OCI-LY3 (cell line): Measurements from ENCODE around the gene COA3.

Experiments
- H2AFZ ChIP-seq: fragments of 200-600, 300-600 bp; shearing (Covaris generic); 2 replicates; pipeline ENCODE4 v1.6.0; 2014; ENCODE audit warnings: antibody characterized with exemption, low read depth, low read length
- H3K27ac ChIP-seq: fragments of 200-600, 300-600 bp; sonication (generic); 2 replicates; pipeline ENCODE4 v1.5.1; 2014; ENCODE audit warnings: mild to moderate bottlenecking, low read length, moderate library complexity, mixed read lengths
- H3K27me3 ChIP-seq: fragments of 200-600, 300-600 bp; sonication (generic); 2 replicates; pipeline ENCODE4 v1.6.1; 2014; ENCODE audit warnings: low read depth, low read length, mixed read lengths
- H3K36me3 ChIP-seq: fragments of 200-600, 300-600 bp; sonication (generic); replicated peaks from 2 replicates; pipeline ENCODE3; 2014; ENCODE audit warnings: low read depth, low read length, mixed read lengths
- H3K4me1 ChIP-seq: fragments of 300-600, 200-600 bp; sonication (generic); 2 replicates; pipeline ENCODE4 v1.6.1; 2014; ENCODE audit warnings: low read length, mixed read lengths
- H3K4me2 ChIP-seq: fragments of 200-600, 300-600 bp; sonication (generic); 2 replicates; pipeline ENCODE4 v1.6.1; 2014; ENCODE audit warnings: low read length, mixed read lengths
- H3K4me3 ChIP-seq: fragments of 300-600, 200-600 bp; sonication (generic); 2 replicates; pipeline ENCODE4 v1.5.1; 2014; ENCODE audit warnings: antibody characterized with exemption, mild to moderate bottlenecking, low read length, moderate library complexity
- H3K79me2 ChIP-seq: fragments of 300-600, 200-600 bp; shearing (Covaris generic); 2 replicates; pipeline ENCODE4 v1.6.1; 2014; ENCODE audit warnings: mild to moderate bottlenecking, low read length, mixed read lengths
- H3K9ac ChIP-seq: fragments of 300-600, 200-600 bp; shearing (Covaris generic); 2 replicates; pipeline ENCODE4 v1.6.0; 2014; ENCODE audit warnings: mild to moderate bottlenecking, low read length, moderate library complexity
- H3K9me3 ChIP-seq: fragments of 200-600, 300-600 bp; shearing (Covaris generic); 2 replicates; pipeline ENCODE4 v1.6.1; 2014; ENCODE audit warnings: low read length, mixed read lengths; ENCODE audit not compliant: insufficient read depth
- H4K20me1 ChIP-seq: fragments of 200-600, 300-600 bp; sonication (generic); 2 replicates; pipeline ENCODE4 v1.6.1; 2016; ENCODE audit warnings: low read length, mixed read lengths; ENCODE audit not compliant: insufficient read depth
- EZH2phosphoT487 ChIP-seq: fragments of 200-600 bp; shearing (Covaris generic); IDR thresholded peaks from 2 replicates; pipeline ENCODE4 v1.6.1; 2018; ENCODE audit warnings: antibody characterized with exemption, mixed run types, low read depth
- TF ChIP-seq, protein P1 (sequence below): fragments of 200-600, 300-600 bp; sonication (generic); IDR thresholded peaks from 2 replicates; pipeline ENCODE4 v1.5.1; 2014; ENCODE audit warnings: antibody characterized with exemption, low read length, low read depth

COA3 gene

DNA sequence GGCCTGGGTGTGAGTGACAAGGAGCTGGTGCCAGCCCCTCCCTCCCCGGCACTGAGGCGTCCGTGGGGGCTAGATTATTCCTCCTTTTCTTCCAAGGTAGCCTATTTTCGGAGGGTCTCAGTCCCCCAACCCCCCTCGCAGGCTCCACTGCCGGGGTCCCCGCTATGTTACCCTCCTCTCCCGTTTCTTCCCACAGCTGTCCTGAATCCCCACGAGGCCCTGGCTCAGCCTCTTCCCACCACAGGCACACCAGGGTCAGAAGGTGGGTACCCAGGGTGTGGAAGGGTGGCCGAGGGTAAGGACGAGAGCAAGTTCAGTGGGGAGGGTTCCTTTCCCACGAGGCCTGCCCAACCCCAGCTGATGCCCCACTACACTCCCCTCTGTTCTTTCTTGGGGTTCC lies 36.9 kb downstream of the COA3 start:
- Histone ChIP-seq H3K4me1 (peaks cover 30% of the 10 kb centered on the region), H3K4me3 (no peak overlapping the region), H3K4me2 (no peak overlapping the region), H3K27me3 (no peaks in the 10 kb centered on the region), H3K36me3 (no peaks in the 10 kb centered on the region), H3K9ac (no peak overlapping the region), H3K79me2 (no peaks in the 10 kb centered on the region), H3K27ac (no peak overlapping the region), H2AFZ (no peak overlapping the region), H4K20me1 (no peaks in the 10 kb centered on the region), H3K9me3 (no peaks in the 10 kb centered on the region)
- no peak for TF ChIP-seq EZH2phosphoT487
- TF ChIP-seq, protein P1, sequence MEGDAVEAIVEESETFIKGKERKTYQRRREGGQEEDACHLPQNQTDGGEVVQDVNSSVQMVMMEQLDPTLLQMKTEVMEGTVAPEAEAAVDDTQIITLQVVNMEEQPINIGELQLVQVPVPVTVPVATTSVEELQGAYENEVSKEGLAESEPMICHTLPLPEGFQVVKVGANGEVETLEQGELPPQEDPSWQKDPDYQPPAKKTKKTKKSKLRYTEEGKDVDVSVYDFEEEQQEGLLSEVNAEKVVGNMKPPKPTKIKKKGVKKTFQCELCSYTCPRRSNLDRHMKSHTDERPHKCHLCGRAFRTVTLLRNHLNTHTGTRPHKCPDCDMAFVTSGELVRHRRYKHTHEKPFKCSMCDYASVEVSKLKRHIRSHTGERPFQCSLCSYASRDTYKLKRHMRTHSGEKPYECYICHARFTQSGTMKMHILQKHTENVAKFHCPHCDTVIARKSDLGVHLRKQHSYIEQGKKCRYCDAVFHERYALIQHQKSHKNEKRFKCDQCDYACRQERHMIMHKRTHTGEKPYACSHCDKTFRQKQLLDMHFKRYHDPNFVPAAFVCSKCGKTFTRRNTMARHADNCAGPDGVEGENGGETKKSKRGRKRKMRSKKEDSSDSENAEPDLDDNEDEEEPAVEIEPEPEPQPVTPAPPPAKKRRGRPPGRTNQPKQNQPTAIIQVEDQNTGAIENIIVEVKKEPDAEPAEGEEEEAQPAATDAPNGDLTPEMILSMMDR = no peak

DNA sequence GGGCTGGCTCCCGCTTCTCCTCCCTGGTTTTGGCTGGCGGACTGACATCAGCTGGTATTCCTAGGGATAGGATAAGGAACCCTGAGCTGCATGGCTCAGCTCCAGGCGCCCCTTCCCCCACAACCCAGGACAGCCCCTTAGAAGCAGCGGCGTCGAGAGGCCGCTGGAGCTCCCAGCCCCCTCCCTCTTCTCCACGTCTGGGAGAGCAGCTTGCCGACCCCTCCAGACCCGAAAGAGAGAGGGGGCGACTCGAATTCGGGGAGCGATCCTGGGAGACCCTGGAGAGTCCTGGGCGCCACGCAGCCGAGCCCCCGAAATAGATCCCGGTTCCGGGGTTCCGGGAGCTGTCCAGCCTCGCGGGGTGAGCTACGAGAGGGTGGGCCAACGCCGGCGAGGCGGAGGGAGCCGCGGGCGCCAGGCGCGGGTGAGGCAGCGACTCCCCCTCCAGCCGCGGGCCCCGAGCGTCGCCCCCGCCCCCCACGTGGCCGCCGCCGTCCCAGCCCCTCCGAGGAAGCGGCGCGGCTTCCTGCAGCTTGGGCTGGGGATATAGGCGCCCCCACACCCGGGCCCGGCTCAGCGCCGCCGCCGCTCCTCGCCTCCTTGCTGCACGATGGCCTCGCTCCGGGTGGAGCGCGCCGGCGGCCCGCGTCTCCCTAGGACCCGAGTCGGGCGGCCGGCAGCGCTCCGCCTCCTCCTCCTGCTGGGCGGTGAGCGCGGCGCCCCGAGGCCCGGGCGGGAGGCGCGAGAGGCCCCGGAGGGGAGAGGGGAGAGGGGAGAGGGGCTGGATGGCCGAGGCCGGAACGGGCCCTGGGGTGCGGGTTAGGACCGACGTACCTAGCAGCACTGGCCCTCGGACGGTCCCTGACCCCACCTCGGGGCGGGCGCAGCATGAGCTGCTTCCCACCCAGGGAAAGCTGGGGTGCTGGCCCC lies 37.6 kb downstream of the COA3 start, which contains the start of gene RAMP2:
TSS of gene RAMP2 (plus strand) at position 576 of the 930 bp plus-strand sequence. CDS start at position 611, 35 bp downstream.
- TF ChIP-seq, protein P1 = no peak
- no peak for TF ChIP-seq EZH2phosphoT487
- H3K27ac ChIP-seq = peak within 1 kb of the TSS; percentile 17; the same call in 1 of the 2 replicates
- peak within 1 kb of the TSS; percentile 28; the same call in 1 of the 2 replicates for H3K9ac ChIP-seq
- no peaks in the 10 kb centered on the region for H3K9me3 ChIP-seq
- H2AFZ ChIP-seq = no peak within 1 kb of the TSS; the same call in 1 of the 2 replicates
- peak within 1 kb of the TSS; percentile 70 for H3K4me2 ChIP-seq
- no peaks in the 10 kb centered on the region for H3K79me2 ChIP-seq
- H4K20me1 ChIP-seq = no peaks in the 10 kb centered on the region
- peaks cover 30% of the 10 kb centered on the region for H3K4me1 ChIP-seq
- peak within 1 kb of the TSS; percentile 22; the same call in 1 of the 2 replicates for H3K4me3 ChIP-seq
- H3K27me3 ChIP-seq = no peaks in the 10 kb centered on the region
- no peaks in the 10 kb centered on the region for H3K36me3 ChIP-seq

DNA sequence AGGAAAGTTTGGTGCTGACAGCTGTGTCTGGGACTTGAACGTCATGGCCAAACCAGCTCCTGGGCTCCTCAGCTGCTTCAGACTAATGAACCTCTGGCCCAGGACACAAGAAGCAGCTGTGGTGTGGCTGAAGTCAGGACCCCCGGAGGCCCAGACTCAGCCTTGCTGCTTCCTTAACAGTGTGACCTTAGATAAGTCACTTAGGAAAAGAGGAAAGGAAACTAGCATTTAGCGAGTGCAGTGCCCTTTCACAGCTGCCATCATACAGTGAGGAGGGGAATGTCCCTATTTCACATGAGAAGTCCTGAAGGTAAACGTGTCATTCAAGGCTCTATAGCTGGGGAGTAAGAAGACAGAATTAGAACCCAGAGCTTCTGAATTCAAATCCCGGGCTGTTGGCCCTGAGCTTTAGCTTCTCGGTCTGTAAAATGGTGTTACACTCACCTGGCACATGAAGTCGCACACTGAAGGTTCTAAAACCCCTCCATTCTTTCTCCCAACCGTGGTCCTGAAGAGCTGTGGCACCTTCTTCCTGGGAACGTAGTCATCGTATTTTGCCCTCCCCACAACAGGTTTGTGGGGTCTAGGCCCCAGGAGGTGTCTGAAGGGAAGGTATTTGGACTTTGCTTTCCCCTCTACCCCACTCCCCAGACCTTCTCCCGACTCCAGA lies 38.4 kb downstream of the COA3 start:
- H2AFZ ChIP-seq = peak overlapping the region; percentile 37; the same call in 1 of the 2 replicates
- H3K36me3 ChIP-seq = no peaks in the 10 kb centered on the region
- H3K27ac ChIP-seq = peak overlapping the region; percentile 17; the same call in 1 of the 2 replicates
- H3K4me3 ChIP-seq = peak overlapping the region; percentile 22; the same call in 1 of the 2 replicates
- peaks cover 30% of the 10 kb centered on the region for H3K4me1 ChIP-seq
- no peak for TF ChIP-seq EZH2phosphoT487
- TF ChIP-seq, protein P1 = no peak
- no peaks in the 10 kb centered on the region for H3K79me2 ChIP-seq
- H3K27me3 ChIP-seq = no peaks in the 10 kb centered on the region
- no peaks in the 10 kb centered on the region for H3K9me3 ChIP-seq
- H4K20me1 ChIP-seq = no peaks in the 10 kb centered on the region
- H3K9ac ChIP-seq = peak overlapping the region; percentile 28; the same call in 1 of the 2 replicates
- H3K4me2 ChIP-seq = peak overlapping the region; percentile 70

DNA sequence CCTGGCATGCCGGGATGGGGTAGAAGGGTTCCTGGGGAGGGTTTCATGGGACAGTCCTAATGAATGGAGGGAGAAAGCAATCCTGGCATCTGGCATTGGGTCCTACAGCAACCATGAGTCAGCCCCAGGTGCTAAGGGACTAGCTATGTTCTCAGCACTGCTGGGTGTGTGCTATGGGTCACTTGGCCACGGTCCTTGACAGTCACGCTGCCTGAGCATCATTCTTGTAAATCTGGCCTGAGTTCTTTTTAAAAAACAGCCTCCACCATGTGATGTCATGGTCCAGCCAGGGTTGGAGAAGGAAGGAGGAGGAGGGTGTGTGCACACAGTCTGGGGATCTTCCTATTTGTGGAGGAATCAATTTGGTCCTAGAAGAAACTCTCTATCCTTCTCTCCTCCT lies 43.7 kb downstream of the COA3 start:
- H3K4me2 ChIP-seq = no peak overlapping the region
- no peaks in the 10 kb centered on the region for H3K79me2 ChIP-seq
- no peak for TF ChIP-seq EZH2phosphoT487
- TF ChIP-seq, protein P1 = no peak
- H3K9me3 ChIP-seq = no peaks in the 10 kb centered on the region
- H3K4me1 ChIP-seq = peaks cover 22% of the 10 kb centered on the region
- no peak overlapping the region for H3K9ac ChIP-seq
- no peaks in the 10 kb centered on the region for H3K36me3 ChIP-seq
- no peak overlapping the region for H2AFZ ChIP-seq
- H3K27me3 ChIP-seq = no peaks in the 10 kb centered on the region
- no peak overlapping the region for H3K27ac ChIP-seq
- H3K4me3 ChIP-seq = no peak overlapping the region
- no peaks in the 10 kb centered on the region for H4K20me1 ChIP-seq
